ENCODE results near the gene AMZ1.

AMZ1 gene

DNA sequence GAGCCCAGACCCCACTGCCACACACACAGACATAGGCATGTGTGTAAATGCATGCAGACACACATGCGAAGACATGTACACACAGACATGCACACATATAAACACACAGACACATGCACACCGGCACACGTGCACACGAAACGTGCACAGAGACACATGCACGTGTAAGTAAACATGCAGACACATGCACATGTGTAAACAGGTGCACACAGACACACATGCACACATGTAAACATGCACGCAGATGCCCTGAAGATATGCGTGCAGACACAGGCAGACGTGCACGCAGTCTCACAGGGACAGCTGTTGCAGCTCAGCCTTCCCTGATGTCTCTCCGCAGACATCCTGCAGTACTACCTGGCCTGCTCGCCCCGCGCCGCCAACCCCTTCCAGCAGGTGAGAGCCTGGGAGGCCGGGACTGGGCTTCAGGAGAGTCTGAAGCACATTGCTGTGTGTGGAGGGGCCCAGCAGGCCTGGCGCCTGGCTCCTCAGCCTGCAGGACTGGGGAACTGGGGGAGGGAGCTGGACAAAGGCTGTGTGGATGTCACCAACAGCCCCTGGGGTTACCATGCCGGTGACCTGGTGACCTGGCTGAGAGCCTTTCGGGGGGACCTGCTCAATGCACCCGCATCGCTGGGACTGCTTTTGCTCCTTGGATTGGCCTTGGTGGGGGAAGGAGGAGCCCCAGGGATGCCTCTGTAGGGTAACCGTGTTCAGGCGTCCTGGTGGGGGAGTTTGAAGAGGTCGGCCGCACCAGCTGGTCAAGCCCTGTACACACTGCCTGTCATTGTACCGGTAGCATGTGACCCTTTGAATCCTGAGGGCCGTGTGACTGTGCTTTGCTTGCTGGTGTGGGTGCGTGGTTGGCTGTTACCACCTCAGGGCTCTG, 35.9 kb upstream of the AMZ1 start:
- no peak for DNase-seq

DNA sequence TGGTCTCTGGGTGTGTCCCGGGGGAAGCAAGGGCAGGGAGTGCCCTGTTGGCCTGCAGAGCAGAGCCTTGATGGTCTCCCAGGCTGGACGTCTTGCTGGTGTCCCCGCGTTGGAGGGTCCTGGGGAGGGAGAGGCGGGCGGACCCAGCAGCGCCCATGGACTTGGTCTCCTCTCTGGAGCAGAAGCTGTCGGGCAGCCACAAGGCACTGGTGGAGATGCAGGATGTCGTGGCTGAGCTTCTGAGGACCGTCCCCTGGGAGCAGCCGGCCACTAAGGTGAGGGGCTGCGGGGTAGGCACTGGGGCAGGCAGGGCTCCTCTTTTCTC, 35.3 kb upstream of the AMZ1 start:
- DNase-seq = no peak

DNA sequence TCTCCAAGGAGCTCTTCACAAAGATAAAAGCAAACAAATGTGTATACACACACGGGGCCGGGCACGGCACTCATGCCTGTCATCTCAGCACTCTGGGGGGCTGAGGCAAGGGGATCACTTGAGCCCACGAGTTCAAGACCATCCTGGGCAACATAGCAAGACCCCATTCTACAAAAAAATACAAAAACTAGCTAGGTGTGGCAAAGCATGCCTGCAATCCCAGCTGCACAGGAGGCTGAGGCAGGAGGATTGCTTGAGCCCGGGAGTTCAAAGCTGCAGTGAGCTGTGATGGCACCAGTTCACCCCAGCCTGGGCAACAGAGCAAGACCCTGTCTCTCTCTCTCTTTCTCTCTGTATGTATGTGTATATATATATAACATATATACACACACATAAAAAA, 33.9 kb upstream of the AMZ1 start:
- DNase-seq = no peak

DNA sequence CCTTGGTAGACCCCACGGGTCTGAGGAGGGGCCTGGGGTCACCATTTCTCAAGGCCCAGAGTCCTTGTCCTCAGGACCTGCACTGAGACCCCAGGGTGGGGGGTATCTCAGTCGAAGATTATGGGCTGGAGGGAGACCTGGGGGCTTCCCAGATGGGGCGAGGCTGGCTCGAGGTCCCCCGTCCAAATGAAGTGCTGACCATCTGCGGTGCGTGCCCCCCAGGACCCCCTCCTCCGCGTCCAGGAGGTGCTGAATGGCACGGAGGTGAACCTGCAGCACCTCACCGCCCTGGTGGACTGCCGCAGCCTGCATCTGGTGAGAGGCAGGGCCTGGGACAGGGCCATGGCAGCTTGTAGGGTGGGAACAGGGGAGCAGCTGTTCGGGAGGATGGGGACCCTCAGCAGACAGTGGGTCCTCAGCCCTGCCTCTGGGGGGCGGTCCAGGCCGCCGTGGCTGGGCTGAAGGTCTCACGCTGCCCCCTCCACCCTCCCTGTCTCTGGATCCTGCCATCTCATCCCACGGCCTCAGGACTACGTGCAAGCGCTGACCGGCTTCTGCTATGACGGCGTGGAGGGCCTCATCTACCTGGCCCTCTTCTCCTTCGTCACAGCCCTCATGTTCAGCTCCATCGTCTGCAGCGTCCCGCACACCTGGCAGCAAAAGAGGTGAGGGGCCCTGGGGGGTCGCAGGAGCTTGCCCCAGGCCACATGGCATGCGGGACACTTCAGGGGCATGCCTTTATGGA, 32.0 kb upstream of the AMZ1 start:
- DNase-seq = no peak

GRCh38 chr7:2657208-2657607, 30.8 kb upstream of the AMZ1 start:
- no peak for DNase-seq

- DNase-seq = no peak
These were observed 29.9 kb upstream of the AMZ1 start for GRCh38 chr7:2657920-2658671.

DNA sequence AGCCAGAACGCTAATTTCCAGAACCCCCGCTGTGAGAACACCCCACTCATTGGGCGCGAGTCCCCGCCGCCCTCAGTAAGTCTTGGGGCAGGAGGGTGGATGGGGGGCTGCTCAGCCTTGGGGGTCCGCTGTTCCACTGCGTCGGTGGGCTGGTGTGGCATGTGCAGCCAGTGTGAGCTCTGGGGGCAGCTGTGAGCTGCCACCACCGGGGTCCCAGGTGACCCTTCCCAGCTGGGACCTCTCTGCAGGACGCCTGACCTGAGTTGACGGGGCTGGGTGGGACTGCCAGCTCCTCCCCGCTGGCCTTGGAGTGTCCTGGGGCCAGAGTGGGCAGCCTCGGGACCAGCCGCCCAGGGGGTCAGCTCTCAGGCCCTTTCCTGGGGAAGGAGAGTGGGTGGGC, 29.1 kb upstream of the AMZ1 start:
- no peak for DNase-seq

GRCh38 chr7:2659556-2660358, 28.2 kb upstream of the AMZ1 start:
- DNase-seq = no peak

GRCh38 chr7:2660359-2661095, 27.5 kb upstream of the AMZ1 start:
- no peak for DNase-seq

DNA sequence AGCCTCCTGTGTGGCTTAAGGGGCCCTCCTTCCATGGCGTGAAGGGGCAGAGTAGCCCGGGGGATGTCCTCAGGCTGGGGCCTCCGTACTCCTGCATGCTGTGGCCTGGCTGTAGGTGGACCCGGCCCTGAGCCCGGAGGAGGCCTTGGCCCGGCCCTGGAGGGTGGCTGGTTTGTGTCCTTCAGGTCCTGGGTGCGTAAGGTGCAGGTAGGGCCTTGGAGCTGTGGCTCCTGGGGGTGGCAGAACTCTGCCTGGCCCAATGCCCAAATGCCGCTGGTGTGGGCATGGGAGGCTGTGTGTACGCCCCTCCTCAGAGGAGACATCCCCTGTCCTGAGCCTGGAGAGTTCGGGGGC, 26.9 kb upstream of the AMZ1 start:
- DNase-seq = no peak

GRCh38 chr7:2661602-2662272, 26.3 kb upstream of the AMZ1 start:
- DNase-seq = no peak

GRCh38 chr7:2662273-2663120, 25.5 kb upstream of the AMZ1 start:
- no peak for DNase-seq

DNA sequence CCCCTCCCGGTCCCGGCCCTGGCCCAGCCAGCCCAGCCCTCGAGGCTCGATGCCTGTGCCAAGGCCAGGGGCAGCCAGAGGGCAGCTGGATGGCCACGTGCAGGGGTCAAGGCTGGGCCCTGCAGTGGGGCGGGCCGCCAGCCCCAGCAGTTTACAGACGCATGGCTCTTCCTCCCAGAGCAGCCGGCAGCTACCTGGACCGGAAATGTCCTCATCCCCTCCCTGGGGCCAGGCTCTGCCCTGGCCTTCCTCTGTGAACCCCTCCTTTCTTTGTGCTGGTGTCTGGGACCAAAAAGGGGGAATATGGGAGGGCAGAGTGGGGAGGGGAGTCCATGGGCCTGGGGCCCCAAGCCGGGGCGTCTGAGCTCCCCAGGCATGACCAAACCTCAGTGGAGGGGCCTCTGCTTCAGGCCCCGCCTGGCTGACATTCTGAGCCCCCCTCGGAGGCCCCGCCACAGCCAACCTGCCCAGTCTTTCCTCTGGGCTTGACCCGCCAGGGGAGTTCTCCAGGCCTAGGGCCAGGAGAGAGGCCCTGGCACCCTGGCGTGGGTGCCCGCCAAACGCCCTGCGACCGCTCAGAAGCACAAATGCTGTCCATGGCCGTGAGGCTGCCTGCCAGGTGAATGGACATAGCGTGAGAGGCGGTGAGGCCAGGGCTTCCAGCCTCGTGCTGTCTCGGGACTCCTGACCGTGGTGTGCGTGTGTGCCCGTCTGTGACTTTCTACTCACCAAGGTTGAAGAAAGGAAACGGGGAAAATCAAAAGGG, 24.7 kb upstream of the AMZ1 start:
- no peak for DNase-seq

DNA sequence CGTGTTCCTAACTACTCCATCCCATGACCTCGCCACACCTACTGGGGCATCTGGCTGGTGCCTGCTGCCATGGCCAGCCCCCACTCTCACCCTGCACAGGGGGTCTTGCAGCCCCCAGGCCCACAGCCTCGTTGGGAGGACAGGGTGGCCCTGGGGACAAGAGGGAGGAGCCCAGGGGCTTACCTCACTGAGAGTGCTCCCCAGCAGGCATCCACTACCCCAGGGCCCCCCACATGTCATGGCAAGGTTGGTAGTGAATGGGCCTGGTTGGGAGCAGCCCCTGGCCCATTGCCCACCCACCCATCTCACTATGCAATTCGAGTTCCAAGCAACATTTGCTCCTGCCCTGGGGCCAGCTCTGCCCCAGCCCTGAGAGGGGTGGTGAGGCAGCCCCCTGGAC, 24.0 kb upstream of the AMZ1 start:
- no peak for DNase-seq

DNA sequence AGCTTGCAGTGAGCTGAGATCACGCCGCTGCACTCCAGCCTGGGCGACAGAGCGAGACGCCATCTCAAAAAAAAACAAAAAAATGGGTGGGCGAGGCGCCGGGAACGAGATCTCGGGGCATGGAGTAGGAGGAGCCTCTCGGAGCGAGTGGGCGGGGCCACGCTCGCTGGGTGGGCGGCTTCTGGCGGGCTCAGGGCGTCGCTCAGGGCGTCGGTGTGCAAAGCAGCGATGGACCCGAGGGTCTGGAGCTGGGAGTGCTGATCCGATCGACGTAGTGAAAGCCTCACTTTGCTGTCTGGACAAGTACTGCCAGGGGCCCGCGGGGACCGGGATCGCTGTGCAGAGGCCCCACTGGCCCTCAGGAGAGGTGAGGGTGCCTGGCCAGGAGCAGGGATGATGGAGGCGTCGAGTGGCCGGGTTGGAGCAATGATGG, 22.6 kb upstream of the AMZ1 start:
- no peak for DNase-seq

DNA sequence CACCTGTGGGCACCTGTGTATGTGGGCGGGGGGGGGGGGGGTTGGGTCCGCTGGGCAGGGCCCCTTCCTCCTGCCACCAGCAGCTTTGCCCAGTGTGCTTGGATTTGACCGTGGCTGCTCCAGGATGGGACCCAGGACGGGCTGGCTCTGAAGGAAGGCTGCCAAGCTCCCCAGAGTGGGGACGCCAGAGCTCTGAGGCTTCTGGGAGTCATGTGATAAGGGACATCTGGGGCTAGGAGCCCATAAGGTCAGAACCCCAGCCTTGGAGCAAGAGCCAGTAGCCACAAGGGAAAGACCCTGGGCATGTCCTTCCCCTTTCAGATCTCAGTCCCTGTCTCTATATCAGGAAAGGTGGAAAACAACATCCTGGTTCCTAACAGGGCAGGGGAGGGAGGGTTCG, 21.8 kb upstream of the AMZ1 start:
- no peak for DNase-seq

DNA sequence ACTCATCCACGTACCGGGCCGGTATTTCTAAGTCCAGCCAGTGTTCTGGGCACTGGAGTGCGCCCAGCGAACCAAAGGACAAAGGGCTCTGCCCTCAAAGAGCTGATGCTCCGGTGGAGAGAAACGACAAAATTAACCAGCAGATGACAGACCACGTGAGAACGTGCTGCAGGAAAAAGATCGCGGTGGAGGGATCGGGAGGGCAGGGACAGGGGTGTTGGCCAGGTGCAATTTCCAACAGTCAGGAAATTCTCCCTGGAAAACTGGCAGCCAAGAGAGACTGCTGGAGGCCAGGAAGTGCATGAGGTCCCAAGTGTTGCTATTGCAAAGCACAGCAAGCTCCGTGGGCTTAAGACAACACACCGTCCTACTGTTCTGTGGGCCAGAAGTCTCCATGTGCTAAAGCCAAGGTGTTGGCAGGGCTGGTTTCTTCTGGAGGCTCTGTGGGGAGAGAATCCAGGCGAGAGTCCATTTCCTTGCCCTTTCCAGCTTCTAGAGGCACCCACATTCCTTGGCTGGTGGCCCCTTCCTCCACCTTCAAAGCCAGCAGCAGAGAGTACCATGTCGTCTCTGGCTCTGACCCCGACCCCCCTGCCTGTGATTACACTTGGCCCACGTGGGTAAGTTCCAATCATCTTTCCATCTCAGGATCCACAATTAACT, 21.3 kb upstream of the AMZ1 start:
- DNase-seq = no peak

- no peak for DNase-seq
These were observed 20.2 kb upstream of the AMZ1 start for GRCh38 chr7:2667843-2668242.

DNA sequence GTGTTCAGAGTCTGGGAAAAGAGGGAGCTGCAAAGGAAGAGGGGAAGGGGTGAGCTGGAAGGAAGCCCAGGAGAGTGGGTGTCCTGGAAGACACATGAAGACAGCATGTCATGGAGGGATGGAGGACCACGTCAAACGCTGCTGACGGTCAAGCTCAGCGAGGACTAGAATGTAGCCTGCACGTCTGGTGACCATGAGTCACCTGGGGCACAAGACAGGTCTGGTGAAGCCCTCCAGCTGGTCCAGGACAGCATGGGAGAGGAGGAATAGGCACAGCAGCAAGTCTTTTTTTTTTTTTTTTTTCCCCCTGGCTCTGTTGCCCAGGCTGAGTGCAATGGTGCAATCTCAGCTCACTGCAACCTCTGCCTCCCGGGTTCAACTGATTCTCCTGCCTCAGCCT, 19.6 kb upstream of the AMZ1 start:
- DNase-seq = no peak
